ENCODE results near the gene MAPK8IP1.

MAPK8IP1 gene

DNA sequence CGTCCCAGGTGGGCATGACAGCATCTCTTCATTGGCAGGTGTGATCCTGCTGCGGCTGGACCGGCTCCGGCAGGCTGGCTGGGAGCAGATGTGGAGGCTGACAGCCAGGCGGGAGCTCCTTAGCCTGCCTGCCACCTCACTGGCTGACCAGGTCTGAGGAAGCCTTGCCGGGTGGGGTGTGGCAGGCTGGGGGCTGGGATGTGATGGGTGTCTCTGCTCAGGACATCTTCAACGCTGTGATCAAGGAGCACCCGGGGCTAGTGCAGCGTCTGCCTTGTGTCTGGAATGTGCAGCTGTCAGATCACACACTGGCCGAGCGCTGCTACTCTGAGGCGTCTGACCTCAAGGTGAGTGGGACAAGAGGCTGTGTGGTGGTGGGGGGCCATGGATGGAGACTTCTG is 40.5 kb downstream of the MAPK8IP1 start:
- DNase-seq (ENCODE audit: low read depth in 2 of 2), result no peak

DNA sequence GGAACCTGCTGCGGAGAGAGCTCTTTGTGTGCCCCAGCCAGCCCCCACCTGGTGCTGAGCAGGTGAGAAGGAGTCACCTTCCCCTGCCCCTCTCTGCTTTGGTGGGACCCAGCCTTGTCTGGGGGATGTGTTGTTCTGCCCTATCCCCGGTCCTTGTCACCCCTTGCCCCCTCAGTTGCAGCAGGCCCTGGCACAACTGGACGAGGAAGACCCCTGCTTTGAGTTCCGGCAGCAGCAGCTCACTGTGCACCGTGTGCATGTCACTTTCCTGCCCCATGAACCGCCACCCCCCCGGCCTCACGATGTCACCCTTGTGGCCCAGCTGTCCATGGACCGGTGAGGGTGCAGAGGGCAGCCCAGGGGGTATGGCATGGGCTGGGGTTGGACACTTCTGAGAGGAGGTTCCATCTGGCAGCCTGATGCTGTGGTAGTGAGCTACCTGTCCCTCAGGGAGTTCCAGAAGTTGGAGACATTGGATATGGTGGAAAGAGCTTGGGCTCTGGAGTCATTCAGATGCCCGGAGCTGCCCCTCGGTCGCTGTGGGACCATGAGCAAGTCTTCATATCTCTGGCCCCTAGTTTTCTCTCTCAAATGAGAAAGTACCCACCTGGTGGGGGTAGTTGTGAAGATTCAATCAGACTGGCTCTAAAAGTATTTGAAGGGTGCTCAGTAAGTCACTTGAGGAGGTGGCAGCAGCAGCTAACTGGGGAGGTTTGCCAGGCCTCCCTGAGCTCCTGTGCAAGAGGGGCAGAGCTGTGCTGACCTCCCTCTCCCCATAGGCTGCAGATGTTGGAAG is 41.3 kb downstream of the MAPK8IP1 start:
- DNase-seq (ENCODE audit: low read depth in 2 of 2), result no peak

DNA sequence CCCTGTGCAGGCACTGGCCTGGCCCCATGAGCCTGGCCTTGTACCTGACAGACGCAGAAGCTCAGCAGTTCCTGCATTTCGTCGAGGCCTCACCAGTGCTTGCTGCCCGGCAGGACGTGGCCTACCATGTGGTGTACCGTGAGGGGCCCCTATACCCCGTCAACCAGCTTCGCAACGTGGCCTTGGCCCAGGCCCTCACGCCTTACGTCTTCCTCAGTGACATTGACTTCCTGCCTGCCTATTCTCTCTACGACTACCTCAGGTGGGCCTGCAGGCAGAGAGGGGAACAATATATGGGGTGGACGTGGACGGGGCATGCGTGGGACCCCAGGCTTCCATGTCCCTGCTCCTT is 41.9 kb downstream of the MAPK8IP1 start:
- no peak for DNase-seq (ENCODE audit: low read depth in 2 of 2)

DNA sequence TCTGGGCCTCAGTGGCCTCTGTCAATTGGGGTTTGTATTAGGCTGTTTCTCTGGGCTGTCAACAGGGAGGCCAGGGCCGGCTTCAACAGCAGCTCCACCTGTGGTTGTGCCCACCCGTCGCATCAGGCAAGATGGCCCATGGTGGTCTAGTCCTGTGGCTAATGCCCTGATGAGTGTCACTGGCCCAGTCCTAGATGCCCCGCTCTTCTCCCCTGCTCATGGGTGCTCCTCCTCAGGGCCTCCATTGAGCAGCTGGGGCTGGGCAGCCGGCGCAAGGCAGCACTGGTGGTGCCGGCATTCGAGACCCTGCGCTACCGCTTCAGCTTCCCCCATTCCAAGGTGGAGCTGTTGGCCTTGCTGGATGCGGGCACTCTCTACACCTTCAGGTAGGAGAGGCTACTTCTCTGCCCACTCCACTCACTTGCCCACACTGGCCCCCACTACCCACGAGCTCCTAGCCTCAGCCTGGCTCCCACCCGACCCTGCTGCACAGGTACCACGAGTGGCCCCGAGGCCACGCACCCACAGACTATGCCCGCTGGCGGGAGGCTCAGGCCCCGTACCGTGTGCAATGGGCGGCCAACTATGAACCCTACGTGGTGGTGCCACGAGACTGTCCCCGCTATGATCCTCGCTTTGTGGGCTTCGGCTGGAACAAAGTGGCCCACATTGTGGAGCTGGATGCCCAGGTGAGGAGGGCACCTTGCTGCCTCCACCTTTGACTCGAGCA is 42.4 kb downstream of the MAPK8IP1 start:
- DNase-seq (ENCODE audit: low read depth in 2 of 2), result no peak

DNA sequence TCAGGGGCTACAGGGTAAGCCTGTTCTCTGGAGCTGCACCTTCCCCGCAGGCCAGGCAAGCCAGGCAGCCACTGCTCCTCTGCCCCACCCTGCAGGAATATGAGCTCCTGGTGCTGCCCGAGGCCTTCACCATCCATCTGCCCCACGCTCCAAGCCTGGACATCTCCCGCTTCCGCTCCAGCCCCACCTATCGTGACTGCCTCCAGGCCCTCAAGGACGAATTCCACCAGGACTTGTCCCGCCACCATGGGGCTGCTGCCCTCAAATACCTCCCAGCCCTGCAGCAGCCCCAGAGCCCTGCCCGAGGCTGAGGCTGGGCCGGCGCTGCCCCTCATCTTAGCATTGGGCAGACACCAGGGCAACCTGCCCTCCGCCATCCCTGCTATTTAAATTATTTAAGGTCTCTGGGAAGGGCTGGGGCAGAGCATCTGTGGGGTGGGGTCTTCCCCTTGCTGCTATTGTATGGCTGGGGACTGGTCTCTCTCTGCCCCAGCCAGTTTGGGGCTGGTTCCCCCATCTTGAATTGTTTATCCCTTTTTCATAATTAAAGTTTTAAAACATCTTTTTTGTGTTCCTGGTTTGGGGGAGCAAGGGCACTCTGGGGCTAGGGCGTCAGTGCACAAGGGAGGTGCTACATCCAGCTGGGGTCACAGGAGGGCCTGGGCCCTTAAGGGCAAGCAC is 43.2 kb downstream of the MAPK8IP1 start:
- no peak for DNase-seq (ENCODE audit: low read depth in 2 of 2)

DNA sequence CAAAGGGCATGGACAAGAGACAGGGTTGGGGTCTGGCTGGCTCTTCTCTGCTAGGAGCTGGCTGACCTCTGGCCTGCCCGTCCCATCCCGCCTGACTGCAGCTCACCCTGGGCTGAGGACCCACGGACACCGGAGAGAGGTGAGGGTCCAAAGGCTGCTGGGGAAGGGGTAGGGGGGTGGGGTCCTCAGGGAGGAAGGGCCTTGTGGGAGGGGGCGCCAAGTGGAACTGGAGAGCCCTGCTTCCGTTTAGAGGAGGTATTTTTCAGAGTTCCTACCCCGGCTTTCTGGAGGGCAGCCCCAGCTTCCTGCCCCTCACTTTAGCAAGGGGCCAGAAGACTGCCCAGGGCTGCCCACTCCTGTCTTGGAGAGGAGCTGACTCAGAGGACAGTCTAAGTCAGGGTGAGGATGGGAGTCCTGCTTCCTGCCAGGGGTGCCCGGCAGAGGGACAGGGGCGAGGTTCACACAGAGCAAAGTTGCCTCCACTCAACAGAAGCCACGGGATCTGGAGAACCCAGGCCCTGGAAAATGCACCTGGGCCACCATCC is 44.1 kb downstream of the MAPK8IP1 start:
- no peak for DNase-seq (ENCODE audit: low read depth in 2 of 2)

DNA sequence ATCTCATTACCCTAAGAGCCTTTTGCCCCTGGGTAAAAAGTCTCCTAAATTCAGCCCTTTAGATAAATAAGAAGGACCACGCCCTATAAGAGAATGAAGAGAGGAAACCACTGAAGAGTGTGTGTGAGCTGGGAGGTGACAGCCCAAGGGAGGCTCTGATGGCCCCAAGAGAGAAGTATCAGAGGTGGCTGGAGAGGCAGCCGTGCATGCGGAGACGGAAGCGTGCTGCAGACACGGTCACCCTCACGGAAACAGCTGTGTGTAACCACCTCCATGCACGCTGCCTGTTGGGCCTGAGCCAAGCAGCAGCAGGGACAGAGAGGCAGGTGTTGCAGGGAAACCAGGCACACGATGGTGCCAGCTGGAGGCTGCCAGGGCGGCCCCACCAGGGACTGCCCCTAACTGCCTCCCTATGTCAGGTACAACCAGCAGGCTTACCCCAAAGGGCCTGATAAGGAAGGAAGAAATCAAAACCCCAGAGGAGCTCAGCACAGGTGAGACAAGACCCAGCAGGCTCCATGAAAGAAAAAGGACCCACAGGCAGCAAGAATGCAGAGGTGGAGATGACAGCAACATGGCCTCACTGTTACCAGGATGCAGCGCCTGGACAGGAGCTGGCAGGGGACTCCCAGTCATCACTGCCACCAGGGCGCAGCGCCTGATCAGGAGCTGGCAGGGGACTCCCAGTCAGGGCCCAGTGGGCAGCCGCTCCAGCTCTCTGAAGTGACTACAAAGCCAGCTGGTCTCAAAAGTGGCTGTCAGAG is 44.8 kb downstream of the MAPK8IP1 start:
- DNase-seq (ENCODE audit: low read depth in 2 of 2), result no peak

DNA sequence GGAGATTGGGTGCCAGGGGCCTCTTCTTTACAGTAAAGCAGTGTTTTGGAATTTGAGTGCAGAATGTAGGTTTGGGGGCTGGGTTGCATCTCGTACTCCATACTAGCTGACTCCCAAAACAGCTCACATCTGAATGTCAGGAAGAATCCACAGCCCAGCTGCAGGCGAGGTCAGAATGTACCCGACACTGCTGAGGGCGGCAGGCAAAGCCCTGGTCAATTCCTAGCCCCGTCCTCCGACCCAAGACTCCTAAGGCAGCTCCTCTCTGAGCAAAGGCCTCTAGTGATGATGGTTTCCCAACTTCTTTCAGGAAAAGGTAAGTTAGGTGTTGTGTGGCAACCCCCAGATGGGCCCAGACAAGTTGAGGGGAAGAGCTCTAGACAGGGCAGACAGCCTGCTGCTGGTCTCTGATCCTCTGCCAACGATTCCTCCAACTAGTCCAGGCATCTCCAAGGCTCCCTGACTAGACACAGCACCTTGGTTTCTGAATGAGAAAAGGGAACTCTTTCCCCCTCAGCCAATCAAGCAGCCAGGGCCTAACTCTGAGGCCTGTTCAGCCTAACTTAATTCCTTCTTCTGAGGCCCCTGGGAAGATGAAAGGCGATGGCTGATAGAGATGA is 45.6 kb downstream of the MAPK8IP1 start:
- no peak for DNase-seq (ENCODE audit: low read depth in 2 of 2)

DNA sequence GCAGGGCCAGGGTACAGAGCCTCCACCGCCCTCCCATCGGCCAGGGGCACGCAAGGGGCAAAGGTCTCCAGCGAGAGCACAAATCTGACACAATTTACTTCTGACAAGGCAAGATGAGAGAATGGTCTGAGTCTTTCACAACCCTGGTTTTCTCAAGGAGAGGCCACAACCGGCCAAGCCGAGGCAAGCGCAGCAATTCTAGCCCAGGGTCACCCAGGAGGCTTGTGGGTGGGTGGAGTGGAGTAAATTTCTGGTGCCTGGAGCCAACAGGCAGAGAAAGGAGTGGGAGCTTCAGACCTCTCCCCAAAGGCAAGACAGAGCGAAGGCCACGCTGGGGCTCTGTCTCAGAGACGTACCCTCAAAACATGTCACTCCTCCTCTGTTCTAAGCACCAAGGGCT is 46.3 kb downstream of the MAPK8IP1 start:
- no peak for DNase-seq (ENCODE audit: low read depth in 2 of 2)

DNA sequence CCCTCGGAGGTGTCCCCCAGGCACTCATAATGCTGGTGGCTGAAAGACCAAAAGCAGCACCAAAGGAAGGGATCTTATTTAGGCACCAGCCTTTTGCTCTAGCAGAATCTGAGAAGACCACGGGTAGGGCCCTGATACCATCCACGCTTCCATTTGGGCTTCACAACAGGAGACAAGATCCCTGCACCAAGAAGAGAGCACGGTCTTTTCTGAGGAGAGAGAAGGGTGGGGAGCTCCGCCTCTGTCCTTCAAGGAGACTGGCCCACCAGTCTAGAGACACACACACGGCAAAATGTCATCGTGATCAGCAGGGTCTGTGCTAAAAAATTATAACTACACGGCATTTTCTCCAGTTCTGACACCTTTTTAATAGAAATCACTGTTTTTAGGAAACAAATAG is 46.8 kb downstream of the MAPK8IP1 start:
- DNase-seq (ENCODE audit: low read depth in 2 of 2), result no peak

DNA sequence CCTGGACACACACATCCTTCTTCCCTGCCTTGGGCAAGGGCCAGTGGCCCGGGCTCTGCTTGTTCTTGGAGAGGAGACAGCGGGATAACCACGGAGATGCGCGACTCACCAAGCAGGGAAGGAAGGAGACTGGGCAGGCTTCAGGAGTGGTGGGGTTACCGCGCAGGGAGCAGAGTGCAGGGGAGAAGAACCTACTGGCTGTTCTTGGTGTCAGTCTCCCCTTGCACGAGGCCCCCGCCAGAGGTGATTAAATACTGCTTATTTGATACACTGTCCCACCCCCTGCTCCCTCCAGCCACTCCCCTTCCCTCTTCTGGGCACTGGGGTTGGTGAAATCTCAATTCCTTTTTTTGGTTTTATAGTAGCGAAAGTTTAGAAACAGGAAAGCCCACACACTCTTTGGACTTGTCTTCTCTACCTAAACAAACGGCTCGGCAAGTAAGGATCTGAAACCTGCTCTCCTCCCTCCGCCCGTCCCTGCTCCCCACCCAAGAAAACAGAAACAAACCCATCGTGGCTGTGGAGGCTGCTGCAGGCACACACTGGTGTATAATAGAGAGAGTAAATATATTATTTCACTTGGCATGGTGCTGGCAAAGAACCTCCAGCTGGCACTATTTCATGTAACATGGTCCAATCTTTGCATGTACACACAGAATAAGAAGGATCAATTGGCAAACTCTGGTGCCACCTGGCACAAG is 47.8 kb downstream of the MAPK8IP1 start:
- peak in 1 of 2 experiments; percentile 5 for DNase-seq (ENCODE audit: low read depth in 2 of 2)

DNA sequence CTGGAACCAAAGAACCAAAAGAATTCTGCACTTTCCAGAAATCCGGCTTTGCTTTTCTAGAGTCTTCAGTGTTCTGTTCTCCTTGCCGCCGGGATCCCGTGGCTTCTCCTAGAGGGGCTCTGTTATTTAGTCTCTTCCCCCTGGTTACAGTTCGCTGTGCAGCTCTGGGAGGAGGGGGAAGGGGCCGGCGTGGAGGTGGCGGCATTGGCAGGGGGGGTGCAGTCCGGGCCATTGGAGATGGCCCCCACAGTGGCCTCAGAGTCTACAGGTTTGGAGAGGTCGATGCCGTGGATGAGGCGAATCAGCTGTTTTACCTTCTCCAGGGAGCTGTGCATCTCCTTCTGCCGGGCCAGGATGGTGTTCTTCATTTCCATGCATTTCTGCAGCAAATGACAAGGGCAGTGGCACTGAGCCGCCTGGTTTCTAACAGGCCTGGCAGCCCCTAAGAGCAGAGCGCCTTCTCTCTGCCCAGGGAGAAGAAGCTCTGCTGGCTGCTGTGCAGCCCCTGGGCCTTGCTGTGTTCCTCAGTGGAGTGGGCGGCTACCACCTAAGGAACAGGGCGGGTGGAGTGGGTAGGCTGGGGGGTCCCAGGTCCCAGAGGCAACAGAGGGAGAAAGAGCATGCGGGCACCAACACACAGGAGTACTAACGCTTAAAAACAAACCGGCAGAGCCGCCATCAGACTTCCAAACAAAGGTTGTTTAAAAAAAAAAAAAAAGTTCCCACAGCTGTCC is 48.6 kb downstream of the MAPK8IP1 start:
- DNase-seq (ENCODE audit: low read depth in 2 of 2), result no peak

DNA sequence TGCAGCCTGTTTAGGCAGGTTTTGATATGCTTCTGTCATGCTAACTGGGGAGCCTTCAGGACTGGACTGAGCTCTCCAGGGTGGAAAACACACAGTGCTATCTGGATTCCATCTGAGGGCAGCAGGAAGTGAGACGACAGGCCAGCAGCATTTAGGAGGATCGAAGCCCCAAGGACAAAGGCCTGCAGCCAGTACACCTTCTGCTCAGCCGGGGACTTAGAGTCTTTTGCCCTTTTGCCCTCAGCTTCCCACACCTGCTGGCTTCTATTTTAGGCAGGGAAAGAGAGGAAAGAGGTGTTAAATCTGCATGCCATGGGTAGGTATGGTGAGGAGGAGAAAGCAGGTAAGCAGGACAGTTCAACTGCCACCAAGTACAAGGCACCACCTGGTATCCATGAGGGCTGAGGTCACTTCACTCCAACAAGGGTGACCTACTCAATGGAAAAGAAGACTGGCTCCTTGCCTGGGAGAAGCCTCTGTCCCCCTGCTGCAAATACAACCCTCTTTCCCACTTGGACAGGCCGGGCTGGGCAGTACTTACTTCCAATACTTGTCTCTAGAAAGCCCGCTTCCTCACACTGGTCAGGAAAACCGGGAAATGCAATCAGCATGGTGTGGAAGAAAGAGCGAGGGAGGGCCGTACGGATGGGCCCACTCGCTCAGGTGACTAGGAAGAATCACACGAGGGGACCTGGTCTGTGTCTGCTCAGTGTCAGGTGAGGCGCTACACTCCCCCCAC is 49.3 kb downstream of the MAPK8IP1 start:
- DNase-seq (ENCODE audit: low read depth in 2 of 2), result no peak

DNA sequence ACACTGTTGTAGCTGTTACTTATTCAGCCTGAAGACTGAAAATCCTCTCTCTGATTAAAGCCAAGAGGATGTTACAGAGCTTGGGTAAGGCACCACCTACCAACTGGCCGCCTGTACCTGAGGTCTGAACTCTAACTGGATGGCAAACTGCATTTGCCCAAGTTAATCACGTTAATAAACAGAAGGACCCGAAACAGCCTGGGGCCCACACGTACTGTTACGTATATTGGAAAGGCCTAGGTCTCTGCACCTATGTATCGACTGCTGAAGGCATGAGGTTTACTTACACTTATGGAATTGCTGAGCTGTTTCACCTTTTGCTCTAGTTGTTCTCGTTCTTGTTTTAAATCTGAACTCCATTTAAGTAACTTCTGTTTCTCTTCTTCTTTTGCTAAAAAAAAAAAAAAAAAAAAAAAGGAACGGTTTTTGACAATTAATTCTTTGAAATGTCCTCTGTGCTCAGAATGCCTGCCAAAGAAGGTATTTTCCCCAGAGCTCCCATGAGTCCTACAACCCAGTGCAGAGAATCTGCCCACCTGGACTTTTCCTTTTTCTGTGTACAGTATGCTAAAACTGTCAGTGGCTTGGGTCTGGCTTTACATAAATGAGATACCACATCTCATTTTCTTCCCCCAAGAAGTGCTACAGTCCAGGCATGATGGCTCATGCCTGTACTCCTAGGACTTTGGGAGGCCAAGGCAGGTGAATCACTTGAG is 50.1 kb downstream of the MAPK8IP1 start:
- no peak for DNase-seq (ENCODE audit: low read depth in 2 of 2)

DNA sequence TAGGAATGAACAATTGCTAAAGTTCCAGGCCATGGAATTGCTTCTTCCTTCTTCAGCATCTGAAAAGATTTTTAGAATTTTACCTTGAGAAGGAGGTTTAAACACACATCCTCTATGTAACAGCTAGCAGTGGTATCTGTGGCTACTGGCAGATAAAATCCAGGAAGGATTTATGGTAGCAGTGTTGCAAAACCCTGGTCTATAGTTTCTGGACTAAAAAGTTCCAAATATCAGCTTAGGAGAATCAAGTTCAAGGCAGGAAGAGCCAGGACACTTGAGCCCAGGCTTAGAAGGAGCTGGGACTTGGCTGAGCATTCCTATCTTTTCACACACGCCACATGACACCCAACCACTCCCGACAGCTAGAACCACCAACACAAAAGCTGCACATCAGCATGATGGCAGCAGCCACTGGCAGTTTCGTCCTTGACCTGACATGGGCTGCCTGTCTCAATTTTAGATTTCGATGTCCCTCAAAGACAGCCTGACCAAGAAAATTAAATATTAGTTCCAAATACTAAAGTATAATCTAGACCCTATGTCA is 51.1 kb downstream of the MAPK8IP1 start:
- DNase-seq (ENCODE audit: low read depth in 2 of 2), result no peak

DNA sequence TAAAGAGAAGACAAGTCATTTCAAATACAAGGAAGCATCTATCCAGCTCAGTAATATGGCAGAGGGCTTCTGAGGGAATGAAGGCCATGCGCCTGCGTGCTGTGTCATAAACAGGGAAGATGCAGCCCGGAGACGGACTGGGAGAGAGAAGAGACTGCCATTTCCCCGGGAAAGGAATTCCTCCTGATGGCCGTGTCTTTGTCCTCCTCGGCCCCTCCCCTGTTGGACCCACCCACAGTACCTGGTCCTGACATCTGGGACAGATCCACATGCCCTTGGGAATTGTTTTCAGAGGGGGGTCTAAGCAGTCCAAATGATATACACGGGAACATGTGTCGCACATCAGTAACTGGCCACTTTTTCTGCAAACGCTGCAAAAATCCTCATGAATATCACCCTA is 52.5 kb downstream of the MAPK8IP1 start:
- no peak for DNase-seq (ENCODE audit: low read depth in 2 of 2)

DNA sequence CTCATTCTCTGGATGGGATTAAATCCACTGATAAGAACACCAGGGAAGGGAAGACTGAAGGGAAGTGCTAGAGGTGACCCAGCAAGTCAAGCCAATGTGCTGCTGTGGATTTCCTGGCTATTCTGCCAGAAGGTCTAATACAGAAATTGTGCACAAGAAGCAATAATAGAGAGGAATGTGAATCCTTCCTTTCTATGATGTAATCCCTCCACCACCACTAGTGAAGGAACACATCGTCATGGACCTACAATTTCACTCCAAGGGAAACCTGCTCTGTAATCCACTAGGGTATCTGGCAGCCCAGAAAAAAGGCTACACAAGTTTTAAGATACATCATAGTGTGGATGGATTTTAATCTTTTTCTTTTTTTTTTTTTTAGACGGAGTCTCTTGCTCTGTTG is 54.4 kb downstream of the MAPK8IP1 start:
- DNase-seq (ENCODE audit: low read depth in 2 of 2), result no peak

DNA sequence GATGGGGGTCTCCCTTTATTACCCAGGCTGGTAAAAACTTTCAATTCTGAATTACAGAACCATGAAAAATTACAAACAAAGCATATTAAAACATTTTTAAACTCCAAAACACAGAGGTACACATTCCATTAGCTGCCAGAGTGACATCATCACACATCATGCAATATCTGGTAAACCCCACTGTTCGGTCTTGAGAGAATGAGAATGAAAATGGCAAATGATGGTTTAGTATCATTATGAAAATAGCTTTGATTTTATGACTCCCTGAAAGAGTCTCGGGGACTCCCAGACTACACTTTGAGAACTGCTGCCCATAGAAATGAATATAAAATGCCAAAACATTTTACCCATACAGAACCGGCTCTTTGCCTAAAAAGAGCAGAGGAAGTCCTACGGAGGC is 55.8 kb downstream of the MAPK8IP1 start:
- DNase-seq (ENCODE audit: low read depth in 2 of 2), result no peak
